Muscle layer of duodenum (tissue), 2 donors: Measurements from ENCODE around the gene ZNF112.

Experiments used
- H3K27ac ChIP-seq: one replicate; pipeline ENCODE4 v1.7.0; 2013; ENCODE audit warnings: mild to moderate bottlenecking, low read length
- H3K27me3 ChIP-seq: one replicate; pipeline ENCODE4 v1.7.0; 2013; ENCODE audit warnings: low read depth, mild to moderate bottlenecking, control low read depth, low read length
- H3K36me3 ChIP-seq, 2 donors: one replicate each; pipeline ENCODE4 v1.7.0; 2013; ENCODE audit warnings: low read length in 2 of 2, control low read depth in 1 of 2, mild to moderate bottlenecking in 1 of 2; ENCODE audit not compliant: insufficient read depth in 2 of 2, control insufficient read depth in 1 of 2
- H3K4me1 ChIP-seq, 2 donors: one replicate each; pipeline ENCODE4 v1.7.0; 2013; ENCODE audit warnings: low read length in 2 of 2, mild to moderate bottlenecking in 2 of 2, control low read depth in 1 of 2, moderate library complexity in 1 of 2; ENCODE audit not compliant: insufficient read depth in 2 of 2, control insufficient read depth in 1 of 2
- H3K4me3 ChIP-seq, 2 donors: one replicate each; pipeline ENCODE4 v1.7.0; 2013; ENCODE audit warnings: low read length in 2 of 2, low read depth in 1 of 2, mild to moderate bottlenecking in 1 of 2
- H3K9me3 ChIP-seq, 2 donors: one replicate each; pipeline ENCODE4 v1.7.0; 2013; ENCODE audit warnings: low read length in 2 of 2, control low read depth in 1 of 2, mild to moderate bottlenecking in 1 of 2; ENCODE audit not compliant: control insufficient read depth in 1 of 2
- donor health status: healthy.

Gene ZNF112

DNA sequence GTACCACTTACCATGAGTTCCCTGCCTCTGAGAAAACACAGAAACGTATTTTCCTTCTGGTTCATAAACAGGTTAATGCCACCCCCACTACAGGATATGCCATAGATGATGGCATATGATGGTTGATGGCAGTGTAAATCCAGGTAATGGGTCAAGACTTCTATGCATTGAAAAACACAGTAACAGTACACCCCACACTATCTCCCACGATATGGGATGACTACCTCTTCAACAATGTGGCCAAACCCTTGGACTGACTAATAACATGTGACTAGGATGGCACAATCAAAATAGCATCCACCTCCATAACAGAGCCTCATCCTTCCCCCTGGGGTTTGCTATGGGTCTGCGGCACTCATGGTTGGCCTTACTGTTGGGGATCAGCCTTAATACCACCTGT lies 73.6 kb downstream of the ZNF112 start:
- Histone ChIP-seq H3K4me1 (peaks cover 0 to 11% of the 10 kb centered on the region in 2 donors), H3K27me3 (no peaks in the 10 kb centered on the region), H3K9me3 (peaks cover 26 to 76% of the 10 kb centered on the region in 2 donors), H3K4me3 (peak overlapping the region in 1 of 2 donors; percentile 54), H3K36me3 (peaks cover 11 to 32% of the 10 kb centered on the region in 2 donors), H3K27ac (no peak overlapping the region)

DNA sequence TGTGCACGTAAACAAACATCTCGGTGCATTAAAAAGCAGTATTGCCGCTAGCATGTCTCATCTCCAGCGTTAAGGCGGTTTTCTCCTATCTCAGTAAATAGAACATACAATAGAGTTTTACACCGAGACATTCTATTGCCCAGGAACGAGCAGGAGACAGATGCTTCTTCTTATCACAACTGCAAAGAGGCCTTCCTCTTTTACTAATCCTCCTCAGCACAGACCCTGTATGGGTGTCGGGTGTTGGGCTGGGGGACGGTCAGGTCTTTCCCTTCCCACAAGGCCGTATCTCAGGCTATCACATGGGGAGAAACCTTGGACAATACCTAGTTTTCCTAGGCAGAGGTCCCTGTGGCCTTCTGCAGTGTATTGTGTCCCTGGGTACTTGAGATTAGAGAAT lies 75.6 kb downstream of the ZNF112 start:
- peaks cover 0 to 11% of the 10 kb centered on the region in 2 donors for H3K4me1 ChIP-seq
- no peak overlapping the region for H3K27ac ChIP-seq
- H3K4me3 ChIP-seq: peak overlapping the region in 1 of 2 donors; percentile 17
- H3K36me3 ChIP-seq: peaks cover 0 to 33% of the 10 kb centered on the region in 2 donors
- no peaks in the 10 kb centered on the region for H3K27me3 ChIP-seq
- peaks cover 12 to 74% of the 10 kb centered on the region in 2 donors for H3K9me3 ChIP-seq

DNA sequence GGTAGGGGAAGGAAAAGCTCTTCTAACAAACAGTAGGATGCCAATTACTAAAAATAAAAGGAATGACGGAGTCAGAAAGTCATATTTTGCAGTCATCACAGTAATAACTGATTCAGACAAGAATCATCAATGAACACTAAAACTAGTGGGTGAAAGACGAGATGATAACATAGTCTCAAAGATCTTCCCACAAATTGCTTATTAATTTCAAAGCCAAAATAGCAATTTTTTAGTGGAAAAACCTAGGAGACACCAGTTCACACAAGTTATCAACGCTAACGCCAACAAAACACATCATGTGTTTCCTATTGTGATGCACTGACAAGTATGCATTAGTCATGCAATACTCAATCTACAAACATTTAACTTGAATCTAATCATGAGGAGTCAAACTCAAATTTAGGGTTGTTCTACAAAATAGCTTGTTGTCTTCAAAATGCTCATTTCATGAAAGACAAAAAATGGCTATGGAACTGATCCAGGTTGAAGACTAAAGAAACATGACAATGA lies 78.2 kb downstream of the ZNF112 start:
- H3K9me3 ChIP-seq: peaks cover 24 to 67% of the 10 kb centered on the region in 2 donors

GRCh38 chr19:44277331-44277730 lies 79.1 kb downstream of the ZNF112 start:
- Histone ChIP-seq H3K27me3 (no peaks in the 10 kb centered on the region), H3K4me3 (no peak overlapping the region), H3K27ac (no peak overlapping the region), H3K9me3 (peaks cover 31 to 65% of the 10 kb centered on the region in 2 donors), H3K4me1 (no peaks in the 10 kb centered on the region), H3K36me3 (peaks cover 3 to 50% of the 10 kb centered on the region in 2 donors)

More for the DNA sequence above, 78.2 kb downstream of the ZNF112 start:
- no peak overlapping the region for H3K27ac ChIP-seq
- H3K36me3 ChIP-seq: peaks cover 0 to 42% of the 10 kb centered on the region in 2 donors
- no peaks in the 10 kb centered on the region for H3K4me1 ChIP-seq
- no peak overlapping the region for H3K4me3 ChIP-seq
- H3K27me3 ChIP-seq: no peaks in the 10 kb centered on the region
